ENCODE results near the gene SF3B4.

Gene SF3B4

DNA sequence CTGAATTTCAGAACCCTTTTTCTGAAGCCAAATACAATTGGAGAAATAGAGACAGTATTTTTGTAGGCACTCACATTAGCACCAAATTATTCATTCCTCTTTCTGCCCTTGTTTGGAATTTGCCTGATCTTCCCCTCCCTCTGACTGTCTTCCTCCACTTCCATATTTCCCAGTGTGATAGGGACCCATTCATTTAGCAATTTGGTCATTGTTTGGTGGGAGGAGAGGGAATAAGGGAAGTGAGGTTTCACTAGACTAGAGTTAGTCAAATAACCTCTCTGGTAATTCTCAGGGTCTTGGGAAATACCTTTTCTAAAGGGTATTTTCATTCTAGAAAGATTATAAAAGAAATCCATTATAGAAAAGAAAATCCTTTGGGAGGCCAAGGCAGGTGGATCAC lies 40.0 kb upstream of the SF3B4 start:
- no peaks in the 10 kb centered on the region for H3K9me2 ChIP-seq (ENCODE audit: low read depth, low read length)
- H3K4me2 ChIP-seq (ENCODE audit: low read length) = no peak overlapping the region
- no peaks in the 10 kb centered on the region for H3K4me1 ChIP-seq (ENCODE audit: insufficient read depth, low read length, severe bottlenecking)
- H3K27ac ChIP-seq (ENCODE audit: low read depth, low read length, poor library complexity, severe bottlenecking) = no peak overlapping the region
- no peaks in the 10 kb centered on the region for H3K27me3 ChIP-seq (ENCODE audit: insufficient read depth, low read length)
- TF ChIP-seq, protein P1, sequence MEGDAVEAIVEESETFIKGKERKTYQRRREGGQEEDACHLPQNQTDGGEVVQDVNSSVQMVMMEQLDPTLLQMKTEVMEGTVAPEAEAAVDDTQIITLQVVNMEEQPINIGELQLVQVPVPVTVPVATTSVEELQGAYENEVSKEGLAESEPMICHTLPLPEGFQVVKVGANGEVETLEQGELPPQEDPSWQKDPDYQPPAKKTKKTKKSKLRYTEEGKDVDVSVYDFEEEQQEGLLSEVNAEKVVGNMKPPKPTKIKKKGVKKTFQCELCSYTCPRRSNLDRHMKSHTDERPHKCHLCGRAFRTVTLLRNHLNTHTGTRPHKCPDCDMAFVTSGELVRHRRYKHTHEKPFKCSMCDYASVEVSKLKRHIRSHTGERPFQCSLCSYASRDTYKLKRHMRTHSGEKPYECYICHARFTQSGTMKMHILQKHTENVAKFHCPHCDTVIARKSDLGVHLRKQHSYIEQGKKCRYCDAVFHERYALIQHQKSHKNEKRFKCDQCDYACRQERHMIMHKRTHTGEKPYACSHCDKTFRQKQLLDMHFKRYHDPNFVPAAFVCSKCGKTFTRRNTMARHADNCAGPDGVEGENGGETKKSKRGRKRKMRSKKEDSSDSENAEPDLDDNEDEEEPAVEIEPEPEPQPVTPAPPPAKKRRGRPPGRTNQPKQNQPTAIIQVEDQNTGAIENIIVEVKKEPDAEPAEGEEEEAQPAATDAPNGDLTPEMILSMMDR (IDR thresholded peaks at IDR 0.05; ENCODE audit: low read length) = no peak
- no peak for TF ChIP-seq EZH2 (IDR thresholded peaks at IDR 0.05; ENCODE audit: borderline replicate concordance, low read length)
- H4K20me1 ChIP-seq (ENCODE audit: insufficient read depth, low read length) = no peaks in the 10 kb centered on the region
- H3K36me3 ChIP-seq (ENCODE audit: insufficient read depth, low read length) = no peaks in the 10 kb centered on the region
- H3K9ac ChIP-seq (ENCODE audit: low read length) = no peak overlapping the region
- no peaks in the 10 kb centered on the region for H3F3A ChIP-seq (ENCODE audit: insufficient read depth, low read length)
- H3K9me3 ChIP-seq (ENCODE audit: low read length) = no peaks in the 10 kb centered on the region
- H3K79me2 ChIP-seq (ENCODE audit: insufficient read depth, low read length) = no peaks in the 10 kb centered on the region
- H2AFZ ChIP-seq (ENCODE audit: low read length) = no peak overlapping the region
- no peak overlapping the region for H3K4me3 ChIP-seq (ENCODE audit: low read depth, low read length, poor library complexity, severe bottlenecking)

DNA sequence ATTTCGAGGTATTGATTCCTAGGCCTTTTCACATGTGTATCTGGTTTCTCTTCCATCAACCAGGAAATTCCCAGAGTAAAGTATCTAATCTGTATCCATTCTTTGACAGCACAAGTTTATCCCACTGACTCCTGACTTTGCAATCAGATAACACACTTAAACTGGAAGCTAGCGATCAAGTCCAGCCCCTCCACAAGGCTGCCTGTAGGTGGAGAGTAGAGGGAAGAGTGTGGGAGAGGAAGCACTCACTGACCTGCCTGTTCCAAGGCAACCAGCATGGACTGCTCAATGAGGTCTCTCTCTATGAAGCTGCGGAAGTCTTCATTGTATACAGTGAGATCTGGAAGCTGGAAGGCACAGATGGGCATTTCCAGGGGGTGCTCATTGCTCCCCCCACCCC lies 39.4 kb upstream of the SF3B4 start:
- no peaks in the 10 kb centered on the region for H3K79me2 ChIP-seq (ENCODE audit: insufficient read depth, low read length)
- no peak overlapping the region for H3K9ac ChIP-seq (ENCODE audit: low read length)
- no peak overlapping the region for H3K27ac ChIP-seq (ENCODE audit: low read depth, low read length, poor library complexity, severe bottlenecking)
- H3K4me2 ChIP-seq (ENCODE audit: low read length) = no peak overlapping the region
- H3K4me1 ChIP-seq (ENCODE audit: insufficient read depth, low read length, severe bottlenecking) = no peaks in the 10 kb centered on the region
- no peaks in the 10 kb centered on the region for H3F3A ChIP-seq (ENCODE audit: insufficient read depth, low read length)
- no peaks in the 10 kb centered on the region for H4K20me1 ChIP-seq (ENCODE audit: insufficient read depth, low read length)
- no peaks in the 10 kb centered on the region for H3K9me3 ChIP-seq (ENCODE audit: low read length)
- H3K4me3 ChIP-seq (ENCODE audit: low read depth, low read length, poor library complexity, severe bottlenecking) = no peak overlapping the region
- no peak overlapping the region for H2AFZ ChIP-seq (ENCODE audit: low read length)
- no peaks in the 10 kb centered on the region for H3K36me3 ChIP-seq (ENCODE audit: insufficient read depth, low read length)
- H3K27me3 ChIP-seq (ENCODE audit: insufficient read depth, low read length) = no peaks in the 10 kb centered on the region
- TF ChIP-seq EZH2 (IDR thresholded peaks at IDR 0.05; ENCODE audit: borderline replicate concordance, low read length) = no peak
- TF ChIP-seq, protein P1 (IDR thresholded peaks at IDR 0.05; ENCODE audit: low read length) = no peak
- H3K9me2 ChIP-seq (ENCODE audit: low read depth, low read length) = no peaks in the 10 kb centered on the region

DNA sequence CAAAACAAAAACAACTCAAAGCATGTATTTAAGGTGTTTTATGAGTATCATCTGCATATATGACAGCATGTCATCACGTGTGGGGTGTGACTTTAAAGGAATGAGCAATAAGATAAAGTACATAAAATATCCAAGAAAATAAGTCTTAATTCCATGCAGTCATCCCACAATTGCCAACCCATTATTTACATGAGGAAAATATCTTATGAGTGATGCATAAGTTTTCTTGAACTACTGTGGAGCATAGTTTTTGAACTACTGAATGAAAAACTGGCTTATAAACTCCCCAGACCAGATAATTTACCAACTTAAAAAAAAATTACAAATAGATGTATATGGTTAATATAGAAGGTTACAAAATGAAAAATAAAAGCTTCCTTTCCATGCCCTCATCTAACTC lies 38.8 kb upstream of the SF3B4 start:
- Histone ChIP-seq H3K4me2 (ENCODE audit: low read length) (no peak overlapping the region), H3K4me3 (ENCODE audit: low read depth, low read length, poor library complexity, severe bottlenecking) (no peak overlapping the region), H3K79me2 (ENCODE audit: insufficient read depth, low read length) (no peaks in the 10 kb centered on the region), H3K9ac (ENCODE audit: low read length) (no peak overlapping the region), H3K27me3 (ENCODE audit: insufficient read depth, low read length) (no peaks in the 10 kb centered on the region), H2AFZ (ENCODE audit: low read length) (no peak overlapping the region), H3F3A (ENCODE audit: insufficient read depth, low read length) (no peaks in the 10 kb centered on the region), H3K9me3 (ENCODE audit: low read length) (no peaks in the 10 kb centered on the region), H4K20me1 (ENCODE audit: insufficient read depth, low read length) (no peaks in the 10 kb centered on the region), H3K9me2 (ENCODE audit: low read depth, low read length) (no peaks in the 10 kb centered on the region), H3K36me3 (ENCODE audit: insufficient read depth, low read length) (no peaks in the 10 kb centered on the region), H3K27ac (ENCODE audit: low read depth, low read length, poor library complexity, severe bottlenecking) (no peak overlapping the region), H3K4me1 (ENCODE audit: insufficient read depth, low read length, severe bottlenecking) (no peaks in the 10 kb centered on the region)
- TF ChIP-seq, protein P1 (IDR thresholded peaks at IDR 0.05; ENCODE audit: low read length) = no peak
- TF ChIP-seq EZH2 (IDR thresholded peaks at IDR 0.05; ENCODE audit: borderline replicate concordance, low read length) = no peak

Measured in OCI-LY1 (cell line).